DOHH2 (cell line): ENCODE results near the gene SCARB2.

ENCODE experiments used
- H3F3A ChIP-seq: fragments of 200-600 bp; sonication (generic), shearing (Covaris generic); 2 replicates; pipeline ENCODE4 v1.6.0; 2016; ENCODE audit warnings: antibody characterized with exemption, mild to moderate bottlenecking; ENCODE audit not compliant: control insufficient read depth, insufficient read depth
- H3K27ac ChIP-seq: fragments of 200-600 bp; sonication (generic); 2 replicates; pipeline ENCODE4 v1.5.1; 2014; ENCODE audit warnings: low read depth, mild to moderate bottlenecking, low read length, moderate library complexity
- H3K27me3 ChIP-seq: fragments of 200-600 bp; sonication (generic); 2 replicates; pipeline ENCODE4 v1.6.1; 2014; ENCODE audit warnings: mild to moderate bottlenecking, low read length, mixed read lengths; ENCODE audit not compliant: control insufficient read depth
- H3K36me3 ChIP-seq: fragments of 200-600 bp; sonication (generic); 2 replicates; pipeline ENCODE4 v1.6.1; 2014; ENCODE audit warnings: mild to moderate bottlenecking, low read length, moderate library complexity, mixed read lengths; ENCODE audit not compliant: control insufficient read depth
- H3K4me1 ChIP-seq: fragments of 200-600 bp; sonication (generic); 2 replicates; pipeline ENCODE4 v1.6.1; 2014; ENCODE audit warnings: mild to moderate bottlenecking, low read length, mixed read lengths; ENCODE audit not compliant: control insufficient read depth
- H3K4me2 ChIP-seq: fragments of 200-600 bp; sonication (generic); 2 replicates; pipeline ENCODE4 v1.6.0; 2014; ENCODE audit warnings: mild to moderate bottlenecking, low read length, moderate library complexity
- H3K4me3 ChIP-seq: fragments of 200-600 bp; sonication (generic); 2 replicates; pipeline ENCODE4 v1.5.1; 2014; ENCODE audit warnings: mild to moderate bottlenecking, low read length, mixed read lengths
- H3K79me2 ChIP-seq: fragments of 200-600 bp; sonication (generic); 2 replicates; pipeline ENCODE4 v1.6.1; 2014; ENCODE audit warnings: mild to moderate bottlenecking, low read length, mixed read lengths; ENCODE audit not compliant: control insufficient read depth
- H3K9me2 ChIP-seq: fragments of 200-600 bp; sonication (generic); replicated peaks from 2 replicates; pipeline ENCODE4 v1.6.1; 2014; ENCODE audit warnings: mild to moderate bottlenecking, low read length, mixed read lengths; ENCODE audit not compliant: control insufficient read depth
- H3K9me3 ChIP-seq: fragments of 200-600 bp; sonication (generic); 2 replicates; pipeline ENCODE4 v1.6.1; 2014; ENCODE audit warnings: antibody characterized with exemption, low read length, mixed read lengths; ENCODE audit not compliant: control insufficient read depth, insufficient read depth
- H4K20me1 ChIP-seq: fragments of 200-600 bp; sonication (generic); 2 replicates; pipeline ENCODE4 v1.6.0; 2014; ENCODE audit warnings: low read depth, mild to moderate bottlenecking, antibody characterized with exemption, low read length, moderate library complexity; ENCODE audit not compliant: control insufficient read depth, insufficient read depth
- CTCF ChIP-seq: fragments of 200-600 bp; sonication (generic); IDR thresholded peaks from one replicate; pipeline ENCODE4 v1.5.1; 2014; ENCODE audit warnings: antibody characterized with exemption, mild to moderate bottlenecking, low read depth, low read length; ENCODE audit not compliant: poor library complexity, severe bottlenecking
- EZH2phosphoT487 ChIP-seq: fragments of 200-600 bp; sonication (generic); IDR thresholded peaks from 2 replicates; pipeline ENCODE4 v1.6.1; 2017; ENCODE audit warnings: borderline replicate concordance, mild to moderate bottlenecking, antibody characterized with exemption, low read length, moderate library complexity, mixed read lengths

SCARB2 gene

GRCh38 chr4:76203541-76203940 is 10.1 kb downstream of the SCARB2 start:
- 0 out of 2 replicates have a peak, but pooled peaks cover 2% of the 10 kb centered on the region for H3F3A ChIP-seq
- peaks cover 4% of the 10 kb centered on the region; the same call in 1 of the 2 replicates for H3K27me3 ChIP-seq
- no peaks in the 10 kb centered on the region for H3K79me2 ChIP-seq
- H3K4me1 ChIP-seq: peaks cover 18% of the 10 kb centered on the region
- H3K4me3 ChIP-seq: no peak overlapping the region
- no peak for TF ChIP-seq EZH2phosphoT487
- TF ChIP-seq CTCF: no peak
- no peaks in the 10 kb centered on the region for H4K20me1 ChIP-seq
- H3K9me3 ChIP-seq: no peaks in the 10 kb centered on the region
- no peak overlapping the region for H3K27ac ChIP-seq
- H3K36me3 ChIP-seq: no peaks in the 10 kb centered on the region
- no peak overlapping the region for H3K4me2 ChIP-seq
- no peaks in the 10 kb centered on the region for H3K9me2 ChIP-seq

GRCh38 chr4:76201276-76201675 is 12.3 kb downstream of the SCARB2 start:
- Histone ChIP-seq H3K4me1 (peaks cover 25% of the 10 kb centered on the region), H3K27ac (no peak overlapping the region), H3K9me3 (no peaks in the 10 kb centered on the region), H3K27me3 (no peaks in the 10 kb centered on the region), H3K4me3 (no peak overlapping the region), H3K4me2 (no peak overlapping the region), H3K79me2 (no peaks in the 10 kb centered on the region), H3K9me2 (no peaks in the 10 kb centered on the region), H3K36me3 (no peaks in the 10 kb centered on the region), H4K20me1 (no peaks in the 10 kb centered on the region), H3F3A (peaks cover 6% of the 10 kb centered on the region; the same call in 1 of the 2 replicates)
- no peak for TF ChIP-seq CTCF
- no peak for TF ChIP-seq EZH2phosphoT487

- H3K4me1 ChIP-seq: peaks cover 25% of the 10 kb centered on the region
- H3K9me3 ChIP-seq: no peaks in the 10 kb centered on the region
- no peaks in the 10 kb centered on the region for H3K79me2 ChIP-seq
- TF ChIP-seq CTCF: no peak
- no peaks in the 10 kb centered on the region for H3K27me3 ChIP-seq
- no peak overlapping the region for H3K27ac ChIP-seq
- H3K9me2 ChIP-seq: no peaks in the 10 kb centered on the region
- H3K4me2 ChIP-seq: no peak overlapping the region
- H3K36me3 ChIP-seq: no peaks in the 10 kb centered on the region
- no peaks in the 10 kb centered on the region for H4K20me1 ChIP-seq
- H3F3A ChIP-seq: peaks cover 6% of the 10 kb centered on the region; the same call in 1 of the 2 replicates
- no peak overlapping the region for H3K4me3 ChIP-seq
Measured at GRCh38 chr4:76200771-76201231, 12.8 kb downstream of the SCARB2 start.
